IMR-90 (cell line): ENCODE measurements around the gene L3MBTL4. TPM values are rescaled to one million over a fixed set of nuclear protein-coding genes. Genes with fewer than 3 reads are reported as not detected.

Source experiments
- ATAC-seq: fragments of 200-7000 bp; cut with Tn5 transposase; 2 replicates; pipeline ENCODE4 v1.9.1; 2020; ENCODE audit warnings: low read depth, mild to moderate bottlenecking, moderate library complexity
- BruUV-seq: library from RNA; stranded (reverse); fragments of 400-500 nt; replicated peaks from 2 replicates; lab custom pipeline; 2021; lab: Mats Ljungman, UMichigan
- CTCF ChIA-PET: fragments of 300-600 bp; formaldehyde crosslinking; extraction: SDS; loops from one replicate; lab custom pipeline; 2021; ENCODE audit warnings: antibody characterized with exemption; lab: Yijun Ruan, JAX
- POLR2A ChIA-PET: fragments of 300-600 bp; sonication (Branson Sonifier 250); formaldehyde crosslinking; loops from one replicate; lab custom pipeline; 2022; ENCODE audit warnings: antibody characterized with exemption; ENCODE audit not compliant: unreplicated experiment; lab: Charles Lee
- DNase-seq: peaks from one replicate; pipeline ENCODE4 v3.0.0; 2013
- H2AFZ ChIP-seq: replicated peaks from 2 replicates; pipeline ENCODE3; 2013; ENCODE audit warnings: low read length, mild to moderate bottlenecking; ENCODE audit not compliant: poor library complexity
- H2AK5ac ChIP-seq: 2 replicates; pipeline ENCODE4 v1.6.1; 2013; ENCODE audit warnings: low read depth, low read length, inconsistent platforms
- H2AK9ac ChIP-seq: replicated peaks from 2 replicates; pipeline ENCODE3; 2013; ENCODE audit warnings: mild to moderate bottlenecking, low read depth, low read length, moderate library complexity; ENCODE audit not compliant: poor library complexity
- H2BK120ac ChIP-seq: 2 replicates; pipeline ENCODE4 v1.6.1; 2013; ENCODE audit warnings: low read depth, low read length, inconsistent platforms
- H2BK15ac ChIP-seq: 3 replicates; pipeline ENCODE4 v1.6.1; 2013; ENCODE audit warnings: low read depth, low read length, inconsistent platforms
- H2BK20ac ChIP-seq: 2 replicates; pipeline ENCODE4 v1.6.1; 2013; ENCODE audit warnings: low read depth, mild to moderate bottlenecking, inconsistent platforms, low read length, moderate library complexity
- H2BK5ac ChIP-seq: 2 replicates; pipeline ENCODE4 v1.6.1; 2013; ENCODE audit warnings: mild to moderate bottlenecking, low read depth, low read length, inconsistent platforms; ENCODE audit not compliant: poor library complexity, severe bottlenecking
- H3K14ac ChIP-seq: replicated peaks from 2 replicates; pipeline ENCODE4 v1.6.1; 2013; ENCODE audit warnings: low read depth, low read length, inconsistent platforms
- H3K18ac ChIP-seq: 2 replicates; pipeline ENCODE4 v1.6.1; 2013; ENCODE audit warnings: low read depth, low read length, control low read depth
- H3K23ac ChIP-seq: 2 replicates; pipeline ENCODE4 v1.6.1; 2013; ENCODE audit warnings: low read depth, low read length, inconsistent platforms
- H3K27ac ChIP-seq: 2 replicates; pipeline ENCODE4 v1.5.1; 2013; ENCODE audit warnings: mild to moderate bottlenecking, control low read depth, low read length; ENCODE audit not compliant: insufficient read depth
- H3K27me3 ChIP-seq: 2 replicates; pipeline ENCODE4 v1.6.1; 2013; ENCODE audit warnings: low read length; ENCODE audit not compliant: control insufficient read depth, insufficient read depth
- H3K36me3 ChIP-seq: 2 replicates; pipeline ENCODE4 v1.6.1; 2013; ENCODE audit warnings: low read length, mixed read lengths; ENCODE audit not compliant: control insufficient read depth, insufficient read depth
- H3K4ac ChIP-seq: 2 replicates; pipeline ENCODE4 v1.6.1; 2013; ENCODE audit warnings: low read depth, low read length, inconsistent platforms
- H3K4me1 ChIP-seq: 2 replicates; pipeline ENCODE4 v1.6.1; 2013; ENCODE audit warnings: low read length, mixed read lengths; ENCODE audit not compliant: control insufficient read depth, insufficient read depth
- H3K4me2 ChIP-seq: 2 replicates; pipeline ENCODE4 v1.6.1; 2013; ENCODE audit warnings: low read depth, mild to moderate bottlenecking, control low read depth, low read length, moderate library complexity
- H3K4me3 ChIP-seq: 2 replicates; pipeline ENCODE4 v1.5.1; 2013; ENCODE audit warnings: low read depth, mild to moderate bottlenecking, control low read depth, low read length, moderate library complexity; ENCODE audit not compliant: insufficient read depth
- H3K56ac ChIP-seq: 2 replicates; pipeline ENCODE4 v1.6.1; 2013; ENCODE audit warnings: low read length, inconsistent platforms; ENCODE audit not compliant: insufficient read depth; ENCODE audit errors: extremely low read depth
- H3K79me1 ChIP-seq, 2 experiments: 2 replicates each; pipeline ENCODE4 v1.6.1; 2013; ENCODE audit warnings: low read length in 2 of 2, inconsistent platforms in 1 of 2, low read depth in 1 of 2
- H3K9ac ChIP-seq: 2 replicates; pipeline ENCODE4 v1.6.1; 2013; ENCODE audit warnings: low read depth, low read length, control low read depth
- H3K9me1 ChIP-seq: 2 replicates; pipeline ENCODE4 v1.6.1; 2013; ENCODE audit warnings: low read length, inconsistent platforms; ENCODE audit not compliant: insufficient read depth
- H3K9me3 ChIP-seq: 2 replicates; pipeline ENCODE4 v1.6.1; 2013; ENCODE audit warnings: low read length; ENCODE audit not compliant: control insufficient read depth, insufficient read depth
- H4K20me1 ChIP-seq: 2 replicates; pipeline ENCODE4 v1.6.1; 2013; ENCODE audit warnings: low read length, inconsistent platforms; ENCODE audit not compliant: insufficient read depth
- H4K5ac ChIP-seq: 2 replicates; pipeline ENCODE4 v1.6.1; 2013; ENCODE audit warnings: mild to moderate bottlenecking, low read depth, low read length, control low read depth
- H4K8ac ChIP-seq, 2 experiments: 2 replicates each; pipeline ENCODE4 v1.6.1; 2013; ENCODE audit warnings: low read depth in 2 of 2, low read length in 2 of 2, control low read depth in 1 of 2, inconsistent platforms in 1 of 2
- H4K91ac ChIP-seq: 2 replicates; pipeline ENCODE4 v1.6.1; 2013; ENCODE audit warnings: low read depth, low read length, inconsistent platforms; ENCODE audit not compliant: insufficient read depth
- CHD1 ChIP-seq: IDR thresholded peaks from 2 replicates; pipeline ENCODE4 v1.6.1; 2012; ENCODE audit warnings: low read depth, low read length, improper control_type of control experiment
- MAFK ChIP-seq: IDR thresholded peaks from 2 replicates; pipeline ENCODE4 v1.6.1; 2012; ENCODE audit warnings: low read depth, low read length, improper control_type of control experiment
- RAD21 ChIP-seq: IDR thresholded peaks from 2 replicates; pipeline ENCODE4 v1.6.1; 2012; ENCODE audit warnings: low read length, improper control_type of control experiment
- RCOR1 ChIP-seq: IDR thresholded peaks from 2 replicates; pipeline ENCODE4 v1.6.1; 2012; ENCODE audit warnings: mild to moderate bottlenecking, low read length, improper control_type of control experiment; ENCODE audit not compliant: insufficient replicate concordance
- WGBS, 2 experiments: methylation state at CpG; one replicate each; pipeline versions ENCODE4 v1.1.5 to v1.1.7; 2013; ENCODE audit warnings: missing lambda C conversion rate in 2 of 2; ENCODE audit not compliant: insufficient read length in 1 of 2; ENCODE audit errors: extremely low coverage in 2 of 2; 5-methylcytosine and 5-hydroxymethylcytosine counted together
- dilution Hi-C: fragments of 300-500 bp; cut with HindIII; formaldehyde crosslinking; loops from one replicate; pipeline ENCODE4 v1.14.3; 2018; ENCODE audit warnings: low sequenced_read_pairs; ENCODE audit not compliant: unreplicated experiment
- in situ Hi-C: fragments of 300-500 bp; cut with MboI; formaldehyde crosslinking; loops from 3 replicates; pipeline ENCODE4 v1.14.3; 2019; ENCODE audit warnings: low sequenced_read_pairs, inconsistent platforms, mixed read lengths
- intact Hi-C: fragments of 100-400 bp; cut with micrococcal nuclease; formaldehyde crosslinking; loops from 2 replicates; pipeline ENCODE4 v1.10.0; 2022
- polyA plus RNA-seq, 3 experiments: library from polyadenylated mRNA; depleted of rRNA; stranded (reverse); fragments of >200 nt; gene quantifications; 2 replicates each; pipeline ENCODE4 v1.2.3, GENCODE V29; 2012; ENCODE audit warnings: low replicate concordance in 1 of 3
- total RNA-seq: library from RNA; depleted of rRNA; stranded (reverse); fragments of >200 nt; gene quantifications from 2 replicates; pipeline ENCODE4 v1.2.3, GENCODE V29; 2012

The L3MBTL4 gene
- total and polyA plus RNA-seq, 2 of the 4 experiments (the other 2 are of a cell fraction), result under 0.01 to 0.02 TPM

- Histone ChIP-seq H3K9me3 (no peaks in the 10 kb centered on the region), H3K4me1 (no peaks in the 10 kb centered on the region), H3K23ac (no peak overlapping the region), H2AFZ (no peak overlapping the region), H4K91ac (no peak overlapping the region), H3K4ac (no peak overlapping the region), H2BK15ac (no peak overlapping the region), H3K27me3 (no peaks in the 10 kb centered on the region), H2AK9ac (no peak overlapping the region), H2BK20ac (no peak overlapping the region), H4K20me1 (no peaks in the 10 kb centered on the region), H2BK120ac (no peak overlapping the region), H4K5ac (no peak overlapping the region), H3K4me2 (no peak overlapping the region), H3K27ac (no peak overlapping the region), H3K79me1 (no peaks in the 10 kb centered on the region), H3K36me3 (no peaks in the 10 kb centered on the region), H2AK5ac (no peak overlapping the region), H4K8ac (no peak overlapping the region), H3K14ac (no peak overlapping the region), H3K9ac (no peak overlapping the region), H3K56ac (no peak overlapping the region), H3K4me3 (no peak overlapping the region), H2BK5ac (no peak overlapping the region), H3K9me1 (peaks cover 2% of the 10 kb centered on the region; the same call in 1 of the 2 replicates), H3K18ac (no peak overlapping the region)
- no CpG with 5 or more reads among the region's 2 CpGs for WGBS, 2 experiments
- dilution Hi-C loops (no loop called here), intact Hi-C loops (no loop called here), in situ Hi-C loops (no loop called here)
- POLR2A ChIA-PET, result no interaction called here
- DNase-seq (no peak), ATAC-seq (no peak)
- CTCF ChIA-PET, result no interaction called here
- TF ChIP-seq RCOR1 (no peak), MAFK (no peak), RAD21 (no peak), CHD1 (no peak)
- BruUV-seq, result no TSS peak
Measured at GRCh38 chr18:6079406-6079805, 335.3 kb downstream of the L3MBTL4 start.
